GM21390 (cell line): ENCODE results near the gene ATXN10.
"Not testable (repeated sequence)": the region's sequence is repeated elsewhere in the genome, so short reads cannot be mapped to it uniquely, and the experiment has no call there.

Experiments used
- ATAC-seq: cut with Tn5 transposase; IDR thresholded peaks from one replicate; pipeline ENCODE4 v1.9.1; 2021; ENCODE audit not compliant: unreplicated experiment

The ATXN10 gene

GRCh38 chr22:45707605-45708004 lies 36.0 kb downstream of the ATXN10 start:
- no peak for ATAC-seq

GRCh38 chr22:45708145-45708544 lies 36.5 kb downstream of the ATXN10 start:
- ATAC-seq = no peak

- ATAC-seq = no peak
Measured at GRCh38 chr22:45709060-45709739, 37.6 kb downstream of the ATXN10 start.

- no peak for ATAC-seq
Measured at GRCh38 chr22:45709866-45710265, 38.2 kb downstream of the ATXN10 start.

- no peak for ATAC-seq
Measured at GRCh38 chr22:45710469-45710868, 38.8 kb downstream of the ATXN10 start.

GRCh38 chr22:45714390-45714789 lies 42.8 kb downstream of the ATXN10 start:
- not testable (repeated sequence) for ATAC-seq

GRCh38 chr22:45717789-45718188 lies 46.2 kb downstream of the ATXN10 start:
- no peak for ATAC-seq

- no peak for ATAC-seq
Measured at GRCh38 chr22:45718391-45718790, 46.8 kb downstream of the ATXN10 start.

- ATAC-seq = no peak
Measured at GRCh38 chr22:45720839-45721378, 49.3 kb downstream of the ATXN10 start.

- no peak for ATAC-seq
Measured at GRCh38 chr22:45722006-45722405, 50.4 kb downstream of the ATXN10 start.

- no peak for ATAC-seq
Measured at GRCh38 chr22:45726081-45726480, 54.4 kb downstream of the ATXN10 start.

GRCh38 chr22:45731041-45731797 lies 59.6 kb downstream of the ATXN10 start:
- no peak for ATAC-seq

- ATAC-seq = no peak
Measured at GRCh38 chr22:45731798-45732495, 60.3 kb downstream of the ATXN10 start.

GRCh38 chr22:45735273-45735672 lies 63.6 kb downstream of the ATXN10 start:
- ATAC-seq = no peak

GRCh38 chr22:45738206-45738605 lies 66.6 kb downstream of the ATXN10 start:
- ATAC-seq = no peak

- no peak for ATAC-seq
Measured at GRCh38 chr22:45740236-45740635, 68.6 kb downstream of the ATXN10 start.

GRCh38 chr22:45742866-45743450 lies 71.3 kb downstream of the ATXN10 start:
- no peak for ATAC-seq

GRCh38 chr22:45743687-45744086 lies 72.1 kb downstream of the ATXN10 start:
- ATAC-seq = no peak

GRCh38 chr22:45744442-45744841 lies 72.8 kb downstream of the ATXN10 start:
- ATAC-seq = no peak

- ATAC-seq = no peak
Measured at GRCh38 chr22:45750626-45751025, 79.0 kb downstream of the ATXN10 start.

- no peak for ATAC-seq
Measured at GRCh38 chr22:45752036-45752435, 80.4 kb downstream of the ATXN10 start.
